Thyroid gland (tissue), 4 donors: ENCODE measurements around the gene CA4.
"Not testable (repeated sequence)": the region's sequence is repeated elsewhere in the genome, so short reads cannot be mapped to it uniquely, and the experiment has no call there.

Experiments
- CTCF ChIP-seq, 6 experiments: fragments of 200-600 bp in 3 of 6; fragments of 450-650 bp in 3 of 6; sonication (generic) in 3 of 6; IDR thresholded peaks; one replicate each; pipeline ENCODE4 v1.5.1; 2016 to 2019; ENCODE audit warnings: antibody characterized with exemption in 6 of 6, mild to moderate bottlenecking in 2 of 6, inconsistent platforms in 1 of 6, moderate library complexity in 1 of 6
- POLR2A ChIP-seq, 2 donors: fragments of 450-650 bp; IDR thresholded peaks; one replicate each; pipeline ENCODE4 v1.6.1; 2017; ENCODE audit warnings: antibody characterized with exemption in 2 of 2, mild to moderate bottlenecking in 2 of 2, moderate library complexity in 1 of 2

- not testable (repeated sequence) for TF ChIP-seq POLR2A, CTCF (IDR thresholded peaks at IDR 0.05)
Observed at GRCh38 chr17:60190032-60190431, 40.3 kb downstream of the CA4 start.
